GM21576 (cell line): ENCODE measurements around the gene SERTAD2.

Experiments used
- ATAC-seq: cut with Tn5 transposase; IDR thresholded peaks from one replicate; pipeline ENCODE4 v1.9.1; 2021; ENCODE audit warnings: mild to moderate bottlenecking, moderate library complexity; ENCODE audit not compliant: unreplicated experiment

Gene SERTAD2

GRCh38 chr2:64653109-64654062 is at the start of gene SERTAD2:
Gene SERTAD2 (minus strand): TSS chr2:64653913. CDS start chr2:64636871, 17,042 bp downstream.
- ATAC-seq: peak; percentile 63

- no peak for ATAC-seq
These were observed 46.6 kb upstream of the SERTAD2 start for GRCh38 chr2:64700133-64700809.

- ATAC-seq: no peak
These were observed 46.0 kb upstream of the SERTAD2 start for GRCh38 chr2:64699712-64700111.

- peak; percentile 81 for ATAC-seq
These were observed 45.1 kb upstream of the SERTAD2 start for GRCh38 chr2:64698668-64699444.

- no peak for ATAC-seq
These were observed 44.5 kb upstream of the SERTAD2 start for GRCh38 chr2:64698177-64698643.

- ATAC-seq: no peak
These were observed 43.8 kb upstream of the SERTAD2 start for GRCh38 chr2:64697297-64698176.

GRCh38 chr2:64696636-64697035 is 42.9 kb upstream of the SERTAD2 start:
- ATAC-seq: no peak

GRCh38 chr2:64695721-64696261 is 42.1 kb upstream of the SERTAD2 start:
- no peak for ATAC-seq

- no peak for ATAC-seq
These were observed 38.7 kb upstream of the SERTAD2 start for GRCh38 chr2:64692401-64692800.

GRCh38 chr2:64688909-64689308 is 35.2 kb upstream of the SERTAD2 start:
- ATAC-seq: no peak

GRCh38 chr2:64686283-64686956 is 32.7 kb upstream of the SERTAD2 start:
- no peak for ATAC-seq

GRCh38 chr2:64685430-64685829 is 31.7 kb upstream of the SERTAD2 start:
- ATAC-seq: no peak

- no peak for ATAC-seq
These were observed 30.2 kb upstream of the SERTAD2 start for GRCh38 chr2:64683771-64684510.

- ATAC-seq: no peak
These were observed 27.8 kb upstream of the SERTAD2 start for GRCh38 chr2:64681479-64681967.

GRCh38 chr2:64679673-64680425 is 26.1 kb upstream of the SERTAD2 start:
- no peak for ATAC-seq

GRCh38 chr2:64678771-64679590 is 25.3 kb upstream of the SERTAD2 start:
- no peak for ATAC-seq

GRCh38 chr2:64677530-64677929 is 23.8 kb upstream of the SERTAD2 start:
- no peak for ATAC-seq
